SK-N-SH treated with all-trans-retinoic acid at 6 μM for 48 hours (cell line): ENCODE results near the gene PRKCZ.

Experiments used
- ARNTL ChIP-seq: fragments of 450-650 bp; formaldehyde crosslinking; IDR thresholded peaks from 2 replicates; pipeline ENCODE4 v1.5.0; 2020; ENCODE audit warnings: low read depth, mild to moderate bottlenecking, moderate library complexity, borderline replicate concordance
- CREB5 ChIP-seq: fragments of 250-450 bp; sonication (Bioruptor Pico); IDR thresholded peaks from 2 replicates; pipeline ENCODE4 v1.5.1; 2020; ENCODE audit warnings: low read depth, mild to moderate bottlenecking, moderate library complexity
- CSDC2 ChIP-seq: fragments of 250-450 bp; sonication (Bioruptor Pico); IDR thresholded peaks from 2 replicates; pipeline ENCODE4 v1.5.0; 2020; ENCODE audit warnings: mild to moderate bottlenecking, moderate library complexity
- CSRNP3 ChIP-seq: fragments of 250-450 bp; sonication (Bioruptor Pico); IDR thresholded peaks from 2 replicates; pipeline ENCODE4 v1.5.1; 2021; ENCODE audit warnings: mild to moderate bottlenecking, moderate library complexity
- GLIS3 ChIP-seq: fragments of 250-450 bp; sonication (Bioruptor Pico); IDR thresholded peaks from 2 replicates; pipeline ENCODE4 v1.5.0; 2020; ENCODE audit warnings: mild to moderate bottlenecking, moderate library complexity
- OSR1 ChIP-seq: fragments of 250-450 bp; sonication (Bioruptor Pico); IDR thresholded peaks from 2 replicates; pipeline ENCODE4 v1.8.0; 2022; ENCODE audit warnings: moderate library complexity, mild to moderate bottlenecking, inconsistent platforms
- PATZ1 ChIP-seq: fragments of 250-450 bp; sonication (Bioruptor Pico); IDR thresholded peaks from 2 replicates; pipeline ENCODE4 v1.8.0; 2020; ENCODE audit warnings: mild to moderate bottlenecking, moderate library complexity, borderline replicate concordance
- RARB ChIP-seq: fragments of 250-450 bp; sonication (Bioruptor Pico); IDR thresholded peaks from 2 replicates; pipeline ENCODE4 v1.8.0; 2021; ENCODE audit warnings: mild to moderate bottlenecking, moderate library complexity
- TCF4 ChIP-seq: fragments of 250-450 bp; sonication (Bioruptor Pico); IDR thresholded peaks from 2 replicates; pipeline ENCODE4 v1.8.0; 2021; ENCODE audit warnings: mild to moderate bottlenecking, moderate library complexity, borderline replicate concordance
- ZFP3 ChIP-seq: fragments of 250-450 bp; sonication (Bioruptor Pico); IDR thresholded peaks from 2 replicates; pipeline ENCODE4 v1.5.0; 2020; ENCODE audit warnings: mild to moderate bottlenecking, moderate library complexity
- ZNF565 ChIP-seq: fragments of 450-650 bp; formaldehyde crosslinking; conservative IDR thresholded peaks from 2 replicates; pipeline ENCODE4 v1.5.0; 2020; ENCODE audit warnings: low read depth, mild to moderate bottlenecking, moderate library complexity
- ZNF70 ChIP-seq: fragments of 450-650 bp; formaldehyde crosslinking; IDR thresholded peaks from 2 replicates; pipeline ENCODE4 v1.5.0; 2020; ENCODE audit warnings: mild to moderate bottlenecking, moderate library complexity

- TF ChIP-seq ARNTL (CRISPR knock-in tag), result no peak
- no peak for TF ChIP-seq GLIS3 (CRISPR knock-in tag)
- no peak for TF ChIP-seq CSDC2
- no peak for TF ChIP-seq CSRNP3 (CRISPR knock-in tag)
- TF ChIP-seq OSR1 (CRISPR knock-in tag), result no peak
- no peak for TF ChIP-seq ZNF70 (CRISPR knock-in tag)
- no peak for TF ChIP-seq PATZ1 (CRISPR knock-in tag)
- no peak for TF ChIP-seq ZFP3 (CRISPR knock-in tag)
- no peak for TF ChIP-seq CREB5 (CRISPR knock-in tag)
- TF ChIP-seq TCF4, result no peak
- no peak for TF ChIP-seq ZNF565 (CRISPR knock-in tag)
- no peak for TF ChIP-seq RARB (CRISPR knock-in tag)
These were observed 151.9 kb downstream of the PRKCZ start for GRCh38 chr1:2202008-2202575.
